VCaP (cell line): ENCODE results near the gene PGAP3.
A peak's percentile ranks its signal among the peaks of the same experiment; 100 is the strongest.

ENCODE experiments used
- H3K27ac ChIP-seq: fragments of 450-650 bp; 2 replicates; pipeline ENCODE4 v1.5.1; 2017
- TF ChIP-seq, protein P1 (sequence below): fragments of 450-650 bp; conservative IDR thresholded peaks from 2 replicates; pipeline ENCODE4 v1.5.1; 2017; ENCODE audit warnings: mild to moderate bottlenecking, moderate library complexity

Gene PGAP3

GRCh38 chr17:39703913-39704312 lies 16.1 kb upstream of the PGAP3 start:
- TF ChIP-seq, protein P1, sequence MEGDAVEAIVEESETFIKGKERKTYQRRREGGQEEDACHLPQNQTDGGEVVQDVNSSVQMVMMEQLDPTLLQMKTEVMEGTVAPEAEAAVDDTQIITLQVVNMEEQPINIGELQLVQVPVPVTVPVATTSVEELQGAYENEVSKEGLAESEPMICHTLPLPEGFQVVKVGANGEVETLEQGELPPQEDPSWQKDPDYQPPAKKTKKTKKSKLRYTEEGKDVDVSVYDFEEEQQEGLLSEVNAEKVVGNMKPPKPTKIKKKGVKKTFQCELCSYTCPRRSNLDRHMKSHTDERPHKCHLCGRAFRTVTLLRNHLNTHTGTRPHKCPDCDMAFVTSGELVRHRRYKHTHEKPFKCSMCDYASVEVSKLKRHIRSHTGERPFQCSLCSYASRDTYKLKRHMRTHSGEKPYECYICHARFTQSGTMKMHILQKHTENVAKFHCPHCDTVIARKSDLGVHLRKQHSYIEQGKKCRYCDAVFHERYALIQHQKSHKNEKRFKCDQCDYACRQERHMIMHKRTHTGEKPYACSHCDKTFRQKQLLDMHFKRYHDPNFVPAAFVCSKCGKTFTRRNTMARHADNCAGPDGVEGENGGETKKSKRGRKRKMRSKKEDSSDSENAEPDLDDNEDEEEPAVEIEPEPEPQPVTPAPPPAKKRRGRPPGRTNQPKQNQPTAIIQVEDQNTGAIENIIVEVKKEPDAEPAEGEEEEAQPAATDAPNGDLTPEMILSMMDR, result no peak
- H3K27ac ChIP-seq, result peak overlapping the region; percentile 94; the same call in 1 of the 2 replicates

DNA sequence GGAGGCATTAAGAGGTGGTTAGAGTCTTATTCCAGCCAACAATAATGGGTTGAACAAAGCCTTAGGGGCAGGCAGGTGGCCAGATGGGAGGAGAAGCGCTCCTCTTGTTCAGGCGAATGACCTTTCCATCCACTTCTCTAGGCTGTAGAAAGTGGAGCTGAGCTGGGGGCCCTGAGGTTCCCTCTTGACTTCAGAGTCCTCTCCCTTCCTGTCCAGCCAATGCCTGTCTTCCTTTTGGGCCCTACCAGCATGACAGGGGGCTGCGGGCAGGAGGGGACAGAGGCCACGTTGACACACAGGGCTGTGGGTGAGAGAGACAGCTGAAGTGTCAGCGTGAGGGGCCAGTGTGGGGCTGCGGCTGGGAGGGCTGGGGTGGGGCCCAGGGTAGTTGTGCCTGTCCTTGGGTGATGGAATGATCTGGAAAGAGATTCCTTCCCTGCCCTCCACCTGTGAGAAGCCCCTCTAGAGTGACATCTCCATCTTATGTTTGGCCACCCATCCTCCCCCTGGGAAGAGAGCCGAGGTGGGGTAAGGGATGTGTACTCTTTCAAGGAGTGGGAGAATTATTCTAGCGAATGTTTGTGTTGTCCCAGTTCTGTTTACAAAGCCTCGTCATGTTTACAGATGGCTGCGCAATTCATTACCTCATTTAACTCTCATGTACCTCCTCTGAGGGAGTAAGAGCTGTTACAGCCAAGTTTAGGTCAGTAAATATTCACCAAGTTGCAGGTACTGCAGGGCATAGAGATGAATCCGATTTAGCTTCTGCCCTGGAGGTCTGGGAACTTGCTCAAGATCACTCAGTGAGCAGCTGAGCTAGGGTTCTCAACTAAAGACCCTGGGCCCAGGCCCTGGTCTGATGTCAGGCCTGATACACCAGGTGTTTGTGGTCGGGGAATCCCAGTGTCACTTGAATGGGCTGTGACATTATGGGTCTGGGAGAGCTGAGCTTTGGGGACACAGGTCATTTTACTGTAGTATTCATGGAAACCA lies 15.3 kb upstream of the PGAP3 start:
- TF ChIP-seq, protein P1, result no peak
- H3K27ac ChIP-seq, result peak overlapping the region; percentile 94; the same call in 1 of the 2 replicates

DNA sequence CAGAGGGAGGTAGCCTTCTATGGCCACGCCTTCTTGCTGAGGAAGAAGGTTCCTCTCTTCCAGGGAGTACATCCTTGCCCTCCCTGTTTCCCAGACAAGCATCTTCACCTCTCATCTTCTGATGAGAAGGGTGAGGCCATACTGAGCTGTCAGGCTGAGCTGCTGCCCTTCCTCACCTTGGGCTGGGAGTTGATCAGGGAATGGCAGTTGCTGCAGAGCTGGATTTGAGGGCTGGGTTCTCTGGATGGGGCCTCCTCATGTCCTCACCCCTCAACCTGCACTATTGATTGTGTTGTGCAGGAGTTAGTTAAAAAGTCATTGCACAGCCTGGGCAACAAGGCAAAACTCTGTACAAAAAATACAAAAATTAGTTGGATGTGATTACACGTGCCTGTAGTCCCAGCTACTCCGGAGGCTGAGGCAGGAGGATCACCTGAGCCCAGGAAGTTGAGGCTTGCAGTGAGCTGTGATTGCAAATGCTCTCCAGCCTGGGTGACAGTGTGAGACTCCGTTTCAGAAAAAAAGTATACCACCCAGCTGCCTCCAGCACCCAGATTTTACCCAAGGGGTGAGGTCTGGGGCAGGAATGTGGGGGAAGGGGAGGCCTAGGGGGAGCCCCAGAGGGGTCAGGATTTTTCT lies 14.0 kb upstream of the PGAP3 start:
- no peak overlapping the region for H3K27ac ChIP-seq
- TF ChIP-seq, protein P1, result no peak

DNA sequence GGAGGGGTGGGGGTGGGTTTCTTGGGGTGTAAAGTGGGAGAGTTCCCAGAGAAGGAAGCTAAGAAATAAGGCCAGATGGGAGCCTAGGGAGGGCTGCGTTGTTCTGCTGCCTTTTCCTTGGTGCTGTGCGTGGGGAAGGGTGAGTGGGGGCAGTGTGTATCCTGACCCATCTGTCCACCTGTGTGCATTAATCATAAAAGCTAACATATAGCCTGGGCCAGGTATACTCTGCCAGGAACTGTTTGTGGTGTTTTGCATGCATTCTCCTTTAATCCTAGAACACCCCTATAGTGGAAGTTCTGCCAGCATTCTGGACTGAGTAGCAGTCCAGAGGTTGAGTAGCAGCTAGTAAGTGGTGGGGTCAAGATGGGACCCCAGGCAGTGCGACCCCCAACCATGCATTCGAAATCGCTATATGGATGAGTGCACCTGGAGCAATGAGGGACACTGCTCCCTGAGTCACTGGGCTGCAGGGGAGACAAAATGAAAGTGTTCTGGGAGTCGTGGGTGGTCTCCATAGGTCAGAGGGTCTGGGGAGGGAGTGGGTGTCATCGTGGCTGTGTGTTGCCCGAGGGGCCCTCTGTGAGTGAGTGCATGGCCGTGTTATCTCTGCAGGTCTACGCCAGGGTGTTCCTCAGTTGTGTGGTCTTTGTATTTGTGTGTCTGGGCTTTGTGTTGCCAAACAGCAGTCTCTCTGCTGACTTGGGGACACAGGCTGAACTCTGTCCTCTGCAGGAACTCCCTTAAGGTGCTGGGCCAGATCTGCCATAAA lies 13.3 kb upstream of the PGAP3 start:
- H3K27ac ChIP-seq, result no peak overlapping the region
- TF ChIP-seq, protein P1, result no peak

- TF ChIP-seq, protein P1, result no peak
- peak overlapping the region; percentile 71; the same call in 1 of the 2 replicates for H3K27ac ChIP-seq
Measured at GRCh38 chr17:39700148-39700987, 12.5 kb upstream of the PGAP3 start.

GRCh38 chr17:39699818-39700147 lies 11.9 kb upstream of the PGAP3 start, which contains the start of gene ERBB2:
Gene ERBB2 (plus strand): TSS chr17:39700064. CDS start chr17:39700239, 175 bp downstream.
- TF ChIP-seq, protein P1, result no peak
- peak within 1 kb of the TSS; percentile 71; the same call in 1 of the 2 replicates for H3K27ac ChIP-seq

DNA sequence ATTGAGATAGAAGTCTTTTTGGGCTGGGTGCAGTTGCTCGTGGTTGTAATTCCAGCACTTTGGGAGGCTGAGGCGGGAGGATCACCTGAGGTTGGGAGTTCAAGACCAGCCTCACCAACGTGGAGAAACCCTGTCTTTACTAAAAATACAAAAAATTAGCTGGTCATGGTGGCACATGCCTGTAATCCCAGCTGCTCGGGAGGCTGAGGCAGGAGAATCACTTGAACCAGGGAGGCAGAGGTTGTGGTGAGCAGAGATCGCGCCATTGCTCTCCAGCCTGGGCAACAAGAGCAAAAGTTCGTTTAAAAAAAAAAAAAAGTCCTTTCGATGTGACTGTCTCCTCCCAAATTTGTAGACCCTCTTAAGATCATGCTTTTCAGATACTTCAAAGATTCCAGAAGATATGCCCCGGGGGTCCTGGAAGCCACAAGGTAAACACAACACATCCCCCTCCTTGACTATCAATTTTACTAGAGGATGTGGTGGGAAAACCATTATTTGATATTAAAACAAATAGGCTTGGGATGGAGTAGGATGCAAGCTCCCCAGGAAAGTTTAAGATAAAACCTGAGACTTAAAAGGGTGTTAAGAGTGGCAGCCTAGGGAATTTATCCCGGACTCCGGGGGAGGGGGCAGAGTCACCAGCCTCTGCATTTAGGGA lies 11.4 kb upstream of the PGAP3 start:
- H3K27ac ChIP-seq, result peak overlapping the region; percentile 71; the same call in 1 of the 2 replicates
